Mucosa of descending colon (tissue), 3 donors: ENCODE results near the gene PDZK1IP1. TPM values are rescaled to one million over a fixed set of nuclear protein-coding genes. Genes with fewer than 3 reads are reported as not detected.

Experiments used
- ATAC-seq: fragments of 200-7000 bp; cut with Tn5 transposase; one replicate; pipeline ENCODE4 v1.9.1; 2020; ENCODE audit warnings: mild to moderate bottlenecking, moderate library complexity
- DNase-seq, 3 donors: peaks; one replicate each; pipeline ENCODE4 v3.0.0-alpha.2; 2020
- H3K36me3 ChIP-seq: fragments of 200-600 bp; one replicate; pipeline ENCODE4 v1.8.0; 2021; ENCODE audit warnings: low read depth, mild to moderate bottlenecking
- H3K4me1 ChIP-seq: fragments of 200-600 bp; one replicate; pipeline ENCODE4 v1.8.0; 2021; ENCODE audit warnings: low read depth, mild to moderate bottlenecking
- H3K4me3 ChIP-seq: fragments of 200-600 bp; one replicate; pipeline ENCODE4 v1.8.0; 2021; ENCODE audit warnings: mild to moderate bottlenecking
- H3K9me3 ChIP-seq: fragments of 200-600 bp; one replicate; pipeline ENCODE4 v1.8.0; 2021; ENCODE audit warnings: mild to moderate bottlenecking
- CTCF ChIP-seq: fragments of 200-600 bp; IDR thresholded peaks from one replicate; pipeline ENCODE4 v1.8.0; 2022; ENCODE audit warnings: antibody characterized with exemption, mild to moderate bottlenecking
- intact Hi-C, 2 donors: fragments of 100-400 bp; cut with DNase I in 1 of 2; cut with micrococcal nuclease in 1 of 2; formaldehyde crosslinking; loops; one replicate each; pipeline versions ENCODE4 v1.11.0 to v1.11.1; 2022; cut with DNase I, micrococcal nuclease
- total RNA-seq, 3 donors: library from RNA; stranded (reverse); fragmentation: NEBNext Ultra II Directional in 2 of 3; extraction: Animal tissue kit (Norgen Biotek cat#: 25700) in 2 of 3; gene quantifications; one replicate each; pipeline versions ENCODE4 v1.2.1 to v1.2.4, GENCODE V29; 2021 to 2023
- donor health status: DM: no; HTN: no; CAD: no; lungs with moderate emphysema.
- donor health status: DM: no; HTN: no; CAD: no.
- donor health status: DM: no; HTN: yes; CAD: no.

Gene PDZK1IP1
- total RNA-seq, 3 donors from 2014 or later: 40.9 to 173 (median 64.4) TPM

GRCh38 chr1:47225430-47226100 lies 35.7 kb upstream of the PDZK1IP1 start:
- intact Hi-C loops: no loop called here
- no peak for TF ChIP-seq CTCF
- ATAC-seq: peak; percentile 33
- Histone ChIP-seq H3K4me1 (no peaks in the 10 kb centered on the region), H3K4me3 (no peak overlapping the region), H3K36me3 (no peaks in the 10 kb centered on the region), H3K9me3 (no peaks in the 10 kb centered on the region)
- DNase-seq: no peak

- no peaks in the 10 kb centered on the region for H3K4me1 ChIP-seq
- no peaks in the 10 kb centered on the region for H3K36me3 ChIP-seq
- no peak for DNase-seq
- peak; percentile 26 for ATAC-seq
- no peak overlapping the region for H3K4me3 ChIP-seq
- no peaks in the 10 kb centered on the region for H3K9me3 ChIP-seq
- intact Hi-C loops: no loop called here
- TF ChIP-seq CTCF: no peak
These were observed 35.0 kb upstream of the PDZK1IP1 start for GRCh38 chr1:47224676-47225399.

- H3K9me3 ChIP-seq: no peaks in the 10 kb centered on the region
- no peaks in the 10 kb centered on the region for H3K4me1 ChIP-seq
- H3K36me3 ChIP-seq: no peaks in the 10 kb centered on the region
- TF ChIP-seq CTCF: no peak
- DNase-seq (no peak), ATAC-seq (no peak)
- intact Hi-C loops: no loop called here
- H3K4me3 ChIP-seq: no peak overlapping the region
These were observed 34.3 kb upstream of the PDZK1IP1 start for GRCh38 chr1:47223921-47224675.

GRCh38 chr1:47223174-47223920 lies 33.5 kb upstream of the PDZK1IP1 start:
- TF ChIP-seq CTCF: no peak
- no peak for ATAC-seq
- Histone ChIP-seq H3K4me3 (no peak overlapping the region), H3K4me1 (no peaks in the 10 kb centered on the region), H3K36me3 (no peaks in the 10 kb centered on the region), H3K9me3 (no peaks in the 10 kb centered on the region)
- DNase-seq: no peak
- intact Hi-C loops: no loop called here

- no peaks in the 10 kb centered on the region for H3K4me1 ChIP-seq
- ATAC-seq: no peak
- intact Hi-C loops: no loop called here
These were observed 32.6 kb upstream of the PDZK1IP1 start for GRCh38 chr1:47222476-47222875.

More at GRCh38 chr1:47222476-47222875, 32.6 kb upstream of the PDZK1IP1 start:
- Histone ChIP-seq H3K4me3 (no peak overlapping the region), H3K36me3 (no peaks in the 10 kb centered on the region), H3K9me3 (no peaks in the 10 kb centered on the region)
- TF ChIP-seq CTCF: no peak
- no peak for DNase-seq
